Hematopoietic multipotent progenitor cell treated with erythropoietin and hydrocortisone succinate and interleukin-3 and kit ligand, for 17 days (in vitro differentiated cells): ENCODE measurements around the gene PPP1R3E.

ENCODE experiments used
- DNase-seq: peaks from one replicate; pipeline ENCODE4 v3.0.0-alpha.2; 2015; ENCODE audit warnings: low spot score

Gene PPP1R3E

DNA sequence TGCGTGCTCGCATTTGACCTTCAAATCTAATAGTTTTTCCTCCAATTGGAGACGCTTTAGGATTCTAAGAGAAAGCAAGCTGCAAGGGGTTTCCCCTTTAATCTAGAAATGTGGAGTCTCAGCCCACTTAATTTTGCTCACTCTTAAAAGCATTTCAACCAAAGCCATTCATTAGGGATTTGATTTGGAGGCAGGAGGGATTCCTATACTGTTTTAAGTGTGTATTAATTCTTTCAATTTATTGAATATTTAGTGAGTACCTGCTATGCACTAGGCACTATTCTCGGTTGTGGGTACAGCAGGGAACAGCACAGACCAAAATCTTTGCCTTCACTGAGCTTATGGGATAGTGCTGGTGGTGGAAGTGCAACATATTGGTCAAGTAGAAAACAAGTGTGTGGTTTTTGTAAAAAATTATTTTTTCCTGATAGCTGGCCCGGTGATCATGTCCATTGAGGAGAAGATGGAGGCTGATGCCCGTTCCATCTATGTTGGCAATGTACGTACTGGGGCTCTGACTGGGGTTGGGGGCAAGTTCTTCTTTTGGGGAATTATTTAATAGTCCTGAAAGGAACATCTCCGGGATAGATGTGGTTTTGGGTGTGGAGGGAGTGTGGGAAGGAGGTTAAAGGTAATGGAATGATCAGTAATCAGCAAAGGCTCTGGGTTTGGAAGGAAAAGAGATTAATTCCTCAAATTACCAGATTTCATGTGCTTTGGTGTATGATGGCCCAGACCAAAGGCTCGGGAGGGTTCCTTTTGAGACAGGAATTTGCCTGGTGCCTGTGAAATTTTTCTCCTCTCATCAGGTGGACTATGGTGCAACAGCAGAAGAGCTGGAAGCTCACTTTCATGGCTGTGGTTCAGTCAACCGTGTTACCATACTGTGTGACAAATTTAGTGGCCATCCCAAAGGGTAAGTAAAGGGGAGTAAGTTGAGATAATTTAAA is 20.2 kb upstream of the PPP1R3E start:
- no peak for DNase-seq

GRCh38 chr14:23321572-23322547 is 19.2 kb upstream of the PPP1R3E start:
- peak; percentile 54 for DNase-seq

- DNase-seq: peak; percentile 100
Measured at GRCh38 chr14:23320584-23321571, 18.2 kb upstream of the PPP1R3E start, which contains the start of gene PABPN1. PABPN1 (plus strand) TSS chr14:23321457; CDS start chr14:23321470, 13 bp downstream.

- no peak for DNase-seq
Measured at GRCh38 chr14:23319746-23320583, 17.3 kb upstream of the PPP1R3E start.

- DNase-seq: no peak
Measured at GRCh38 chr14:23316300-23316699, 13.6 kb upstream of the PPP1R3E start.

GRCh38 chr14:23310546-23310945 is 7.9 kb upstream of the PPP1R3E start:
- DNase-seq: no peak

DNA sequence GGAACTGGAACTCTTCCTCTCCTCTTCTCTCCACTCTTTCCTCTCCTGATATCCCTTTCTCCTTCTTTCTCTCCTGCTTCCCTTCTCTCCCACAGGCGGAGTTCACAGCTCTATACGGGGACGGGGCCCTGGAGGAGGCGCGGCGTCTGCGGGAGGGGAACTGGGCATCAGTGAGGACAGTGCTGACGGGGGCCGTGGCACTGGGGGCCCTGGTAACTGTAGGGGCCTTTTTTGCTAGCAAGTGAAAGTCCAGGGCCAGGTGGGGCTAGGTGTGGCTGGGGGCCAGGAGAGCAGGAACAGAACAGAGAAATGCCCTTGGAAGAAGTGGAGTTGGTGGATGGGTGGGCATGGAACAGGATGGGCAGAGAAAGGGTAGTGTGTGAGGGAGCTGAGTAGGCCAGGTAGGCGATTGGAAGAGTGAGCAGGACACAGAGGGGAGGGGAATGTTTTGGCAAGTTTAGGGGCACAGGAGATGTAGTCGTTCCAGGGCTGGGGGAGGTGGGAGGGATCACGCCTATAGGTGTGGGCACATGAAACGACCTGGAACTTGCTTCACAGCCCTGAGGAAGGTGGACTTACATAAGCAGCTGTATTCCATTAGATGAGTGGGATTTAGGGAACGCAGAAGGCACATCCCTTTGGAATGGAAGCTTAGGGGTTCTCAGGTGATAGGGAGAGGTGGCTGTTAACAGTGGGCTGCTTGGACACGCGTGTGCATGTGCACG is 6.2 kb upstream of the PPP1R3E start:
- DNase-seq: no peak

DNA sequence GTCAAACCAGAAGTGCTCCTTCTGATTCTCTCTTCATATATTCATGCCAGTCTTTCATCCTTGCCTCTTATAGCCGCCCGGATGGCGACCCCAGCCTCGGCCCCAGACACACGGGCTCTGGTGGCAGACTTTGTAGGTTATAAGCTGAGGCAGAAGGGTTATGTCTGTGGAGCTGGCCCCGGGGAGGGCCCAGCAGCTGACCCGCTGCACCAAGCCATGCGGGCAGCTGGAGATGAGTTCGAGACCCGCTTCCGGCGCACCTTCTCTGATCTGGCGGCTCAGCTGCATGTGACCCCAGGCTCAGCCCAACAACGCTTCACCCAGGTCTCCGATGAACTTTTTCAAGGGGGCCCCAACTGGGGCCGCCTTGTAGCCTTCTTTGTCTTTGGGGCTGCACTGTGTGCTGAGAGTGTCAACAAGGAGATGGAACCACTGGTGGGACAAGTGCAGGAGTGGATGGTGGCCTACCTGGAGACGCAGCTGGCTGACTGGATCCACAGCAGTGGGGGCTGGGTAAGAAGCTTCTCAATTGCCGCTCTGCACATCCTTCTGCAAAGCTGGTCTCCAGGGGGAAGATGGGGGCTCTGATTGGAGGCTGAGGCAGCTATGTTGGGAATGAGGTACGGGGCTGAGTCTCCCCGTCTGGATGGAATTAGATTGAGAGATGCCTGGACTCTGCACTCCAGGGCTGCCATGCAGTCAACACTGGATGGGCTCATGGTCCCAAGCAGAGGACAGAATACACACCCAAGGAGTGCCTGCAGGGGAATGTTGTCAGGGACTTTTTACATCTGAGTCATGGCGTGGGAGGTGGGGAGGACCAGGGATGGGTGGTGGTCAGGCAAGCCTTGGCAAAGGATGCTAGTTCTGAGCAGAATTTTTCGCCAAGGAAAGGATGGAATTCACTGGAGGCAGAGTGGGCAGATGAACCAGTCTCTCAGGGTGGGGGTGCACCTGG is 5.3 kb upstream of the PPP1R3E start:
- no peak for DNase-seq

DNA sequence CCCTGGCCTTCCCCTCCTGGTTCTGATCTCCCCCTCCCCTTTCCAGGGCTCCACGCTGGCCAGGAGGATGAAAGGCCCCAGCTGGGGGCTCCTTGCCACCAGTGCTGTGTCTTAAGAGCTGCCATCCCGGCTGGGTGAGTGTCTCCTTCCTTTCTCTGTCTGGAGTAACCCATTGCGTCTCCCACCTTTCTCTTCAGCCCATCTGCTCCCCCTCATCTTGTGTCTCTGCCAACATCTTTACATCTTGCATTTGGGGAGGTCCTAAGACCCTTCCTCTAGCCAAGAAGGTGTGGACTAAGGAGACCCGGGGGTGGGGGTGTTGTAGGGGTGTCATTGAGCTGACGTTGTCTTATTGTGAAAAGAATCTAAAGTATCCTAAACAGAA is 4.5 kb upstream of the PPP1R3E start:
- no peak for DNase-seq

- peak; percentile 73 for DNase-seq
Measured at GRCh38 chr14:23306412-23307145, 3.9 kb upstream of the PPP1R3E start, which contains the start of gene BCL2L2. BCL2L2 (plus strand) TSS chr14:23306833; CDS start chr14:23307768, 935 bp downstream.

DNA sequence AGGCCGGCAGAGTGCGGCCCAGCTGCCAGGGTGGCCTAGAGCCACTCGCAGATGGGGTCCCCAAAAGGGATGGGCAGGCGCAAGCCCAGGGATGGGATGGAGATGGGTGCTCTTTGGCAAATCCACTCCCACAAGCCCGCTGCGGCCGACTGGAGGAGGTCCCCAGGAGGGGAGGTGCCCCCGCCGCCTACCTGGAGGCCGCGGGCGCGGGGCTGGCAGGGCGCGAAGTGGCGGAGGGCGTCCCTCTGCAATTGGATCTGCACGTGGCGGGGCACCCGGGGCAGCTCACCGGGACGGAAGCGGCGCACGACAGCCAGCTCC is 730 bp downstream of the PPP1R3E start:
- no peak for DNase-seq

- peak; percentile 98 for DNase-seq
Measured at GRCh38 chr14:23301288-23301968, 1.2 kb downstream of the PPP1R3E start.

- peak; percentile 73 for DNase-seq
Measured at GRCh38 chr14:23300687-23301223, 1.9 kb downstream of the PPP1R3E start.

- DNase-seq: no peak
Measured at GRCh38 chr14:23299986-23300686, 2.5 kb downstream of the PPP1R3E start.

DNA sequence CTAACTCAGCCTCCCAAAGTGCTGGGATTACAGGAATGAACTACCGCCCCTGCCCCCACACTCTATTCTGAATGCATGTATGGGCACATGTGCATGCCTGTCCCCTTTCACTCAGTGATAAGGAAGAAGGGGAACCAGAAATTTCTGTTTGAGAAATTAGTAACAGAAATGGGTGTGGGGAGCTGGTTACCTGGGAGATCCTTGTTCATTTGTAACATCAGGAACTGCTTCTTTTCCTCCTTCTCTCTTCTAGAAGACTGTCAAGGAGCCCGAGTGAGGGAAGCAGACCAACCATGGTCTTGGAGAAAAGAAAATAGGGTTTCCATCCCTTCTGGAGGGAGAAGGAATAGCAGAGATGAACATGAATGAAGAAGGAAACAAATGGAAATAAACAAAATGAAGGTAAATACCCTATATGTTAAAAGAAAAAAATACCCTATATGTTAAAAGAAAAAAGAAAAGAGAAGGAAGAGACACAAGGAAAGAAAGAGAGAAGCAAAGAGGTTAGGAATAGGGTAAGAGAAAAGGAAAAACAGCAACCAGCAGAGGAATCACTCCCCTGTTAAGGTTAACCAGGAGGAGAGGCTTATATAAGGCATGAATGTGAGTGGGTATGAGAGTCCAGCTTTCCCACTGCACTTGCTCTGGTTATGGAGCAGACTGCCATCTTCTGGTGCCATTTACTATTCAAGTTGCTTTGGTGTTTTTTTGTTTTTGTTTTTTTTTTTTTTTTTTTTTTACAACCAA is 3.3 kb downstream of the PPP1R3E start:
- peak; percentile 80 for DNase-seq
